Measurements from ENCODE around the gene PRSS3.
"Not testable (repeated sequence)": the region's sequence is repeated elsewhere in the genome, so short reads cannot be mapped to it uniquely, and the experiment has no call there.

PRSS3 gene

DNA sequence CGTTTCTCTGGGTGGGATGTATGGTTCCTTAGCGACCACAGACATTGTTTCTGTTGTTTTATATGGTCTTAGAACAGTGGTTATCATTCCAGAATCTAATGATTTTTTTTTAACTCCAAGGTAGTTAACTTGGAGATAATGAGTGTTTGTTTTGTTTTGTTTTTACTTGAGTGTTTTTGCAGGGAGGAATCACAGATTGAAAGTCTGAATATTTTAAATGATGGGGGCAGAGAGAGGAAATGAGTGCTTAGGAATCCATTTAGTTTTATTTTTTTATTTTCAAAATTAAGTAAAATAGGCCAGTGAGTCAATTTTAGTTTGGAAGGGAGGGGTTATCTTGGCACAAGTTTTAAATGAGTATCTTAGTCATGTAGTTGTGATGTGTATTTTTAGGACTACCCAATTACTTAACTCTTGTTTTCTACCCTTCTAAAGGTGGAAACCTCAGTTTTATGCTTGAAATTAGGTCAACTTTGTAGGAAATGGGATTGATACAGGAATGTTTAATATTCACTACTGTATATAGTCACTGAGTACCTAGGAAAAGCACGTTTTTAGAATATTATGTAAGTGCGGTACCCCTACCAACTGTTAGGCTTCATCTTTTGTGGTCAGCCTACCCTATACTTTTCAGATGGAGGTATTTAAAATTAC lies 23.6 kb downstream of the PRSS3 start:
- peak; percentile 13 for DNase-seq

DNA sequence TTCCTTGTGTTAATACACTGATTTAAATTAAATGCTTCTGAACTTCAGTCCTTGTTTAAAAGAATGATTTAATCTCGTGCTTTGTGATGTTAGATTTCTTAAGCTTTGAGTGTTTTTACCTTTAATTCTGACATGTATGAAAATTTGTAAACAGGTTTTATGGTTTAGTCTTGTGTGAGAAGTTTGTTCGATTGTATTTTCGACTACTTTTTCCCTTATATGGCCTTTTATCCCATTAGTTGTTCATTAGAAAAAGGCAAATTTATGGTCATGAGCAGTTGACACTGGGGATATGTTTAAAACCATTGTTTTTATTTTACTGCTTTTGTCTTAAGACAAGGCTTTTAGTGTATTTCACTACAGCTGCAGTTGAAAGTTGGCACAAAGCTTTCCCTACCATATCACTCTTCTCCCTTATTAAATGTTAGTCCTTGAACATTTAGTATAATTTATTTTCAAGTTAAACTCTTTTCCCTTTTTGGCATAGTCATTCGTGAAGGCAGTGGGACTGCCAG lies 24.9 kb downstream of the PRSS3 start:
- no peak for DNase-seq

DNA sequence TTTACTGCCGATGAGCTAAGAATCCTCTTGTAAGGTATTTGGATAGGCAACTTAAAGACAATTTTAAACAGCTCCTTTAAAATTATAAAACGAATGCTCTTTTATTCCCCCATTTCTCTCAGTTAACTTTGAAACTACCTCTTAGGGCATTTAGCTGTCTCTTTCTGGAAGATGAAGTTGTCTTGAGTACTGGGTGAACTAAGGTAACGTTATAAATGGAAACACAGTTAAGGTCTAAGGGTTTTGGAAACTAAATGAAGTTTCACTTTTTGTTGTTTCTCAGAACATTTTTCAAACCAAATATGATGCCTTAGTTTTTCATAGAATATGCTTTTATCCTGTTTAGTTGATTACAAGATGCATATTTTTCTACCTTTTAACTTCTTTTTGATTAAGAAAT lies 28.4 kb downstream of the PRSS3 start:
- no peak for DNase-seq

DNA sequence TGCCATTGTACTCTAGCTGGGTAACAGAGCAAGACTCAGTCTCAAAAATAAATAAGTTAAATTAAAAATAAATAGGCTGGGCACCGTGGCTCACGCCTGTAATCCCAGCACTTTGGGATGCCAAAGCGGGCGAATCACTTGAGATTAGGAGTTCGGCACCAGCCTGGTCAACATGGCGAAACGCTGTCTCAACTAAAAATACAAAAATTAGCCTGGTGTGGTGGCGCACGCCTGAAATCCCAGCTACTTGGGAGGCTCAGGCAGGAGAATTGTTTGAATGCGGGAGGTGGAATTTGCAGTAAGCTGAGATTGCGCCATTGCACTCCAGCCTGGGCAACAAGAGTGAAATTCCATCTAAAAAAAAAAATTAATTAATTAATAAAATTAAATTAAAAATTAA lies 31.9 kb downstream of the PRSS3 start:
- DNase-seq = not testable (repeated sequence)

DNA sequence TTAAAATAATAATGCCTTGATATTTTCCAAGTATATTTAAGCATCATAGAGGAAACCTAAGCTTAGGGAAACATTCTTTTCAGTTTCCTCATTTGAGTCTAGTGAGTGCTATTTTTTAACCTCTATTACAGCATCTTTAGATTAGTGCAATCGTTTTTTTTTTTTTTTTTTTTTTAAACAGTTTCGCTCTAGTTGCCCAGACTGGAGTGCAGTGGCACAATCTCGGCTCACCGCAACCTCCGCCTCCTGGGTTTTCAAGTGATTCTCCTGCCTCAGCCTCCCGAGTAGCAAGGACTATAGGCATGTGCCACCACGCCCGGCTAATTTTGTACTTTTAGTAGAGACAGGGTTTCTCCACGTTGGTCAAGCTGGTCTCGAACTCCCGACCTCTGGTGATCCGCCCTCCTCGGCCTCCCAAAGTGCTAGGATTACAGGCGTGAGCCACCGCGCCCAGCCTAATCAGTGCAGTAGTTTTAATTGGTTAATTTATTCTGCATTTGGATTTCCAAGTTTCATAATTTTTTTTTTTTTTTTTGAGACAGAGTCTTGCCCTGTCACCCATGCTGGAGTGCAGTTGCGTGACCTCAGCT lies 34.4 kb downstream of the PRSS3 start:
- not testable (repeated sequence) for DNase-seq

DNA sequence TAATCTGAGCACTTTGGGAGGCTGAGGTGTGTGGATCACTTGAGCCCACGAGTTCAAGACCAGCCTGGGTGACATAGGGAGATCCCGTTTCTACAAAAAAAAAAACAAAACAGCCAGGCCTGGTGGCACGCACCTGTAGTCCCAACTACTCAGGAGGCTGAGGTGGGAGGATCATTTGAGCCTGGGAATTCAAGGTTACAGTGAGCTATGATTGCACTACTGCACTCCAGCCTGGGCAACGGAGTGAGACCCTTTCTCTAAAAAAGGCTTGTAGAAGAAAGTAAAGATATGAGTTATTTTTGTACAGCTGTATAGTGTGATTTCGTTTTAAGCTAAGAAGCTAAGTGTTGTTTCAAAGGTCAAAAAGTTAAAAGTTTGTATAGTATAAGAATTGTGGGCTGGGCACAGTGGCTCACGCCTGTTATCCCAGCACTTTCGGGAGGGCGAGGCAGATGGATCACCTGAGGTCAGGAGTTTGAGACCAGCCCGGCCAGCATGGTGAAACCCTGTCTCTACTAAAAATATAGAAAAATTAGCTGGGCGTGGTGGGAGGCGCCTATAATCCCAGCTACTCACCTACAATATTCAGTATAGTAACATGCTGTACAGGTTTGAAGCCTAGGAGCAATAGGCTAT lies 40.4 kb downstream of the PRSS3 start:
- no peak for DNase-seq

DNA sequence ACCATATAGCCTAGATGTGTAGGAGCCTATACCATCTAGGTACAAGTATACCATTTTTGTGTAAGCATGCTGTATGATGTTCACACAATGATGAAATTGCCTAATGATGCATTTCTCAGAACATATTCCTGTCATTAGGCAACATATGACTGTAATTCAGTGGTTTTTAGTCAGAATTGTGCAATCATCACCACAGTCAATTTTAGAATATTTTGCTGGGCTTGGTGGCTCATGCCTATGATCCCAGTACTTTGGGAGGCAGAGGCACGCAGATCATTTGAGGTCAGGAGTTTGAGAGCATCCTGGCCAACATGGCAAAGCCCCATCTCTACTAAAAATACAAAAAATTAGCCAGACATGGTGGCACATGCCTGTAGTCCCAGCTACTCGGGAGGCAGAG lies 40.9 kb downstream of the PRSS3 start:
- DNase-seq = not testable (repeated sequence)

DNA sequence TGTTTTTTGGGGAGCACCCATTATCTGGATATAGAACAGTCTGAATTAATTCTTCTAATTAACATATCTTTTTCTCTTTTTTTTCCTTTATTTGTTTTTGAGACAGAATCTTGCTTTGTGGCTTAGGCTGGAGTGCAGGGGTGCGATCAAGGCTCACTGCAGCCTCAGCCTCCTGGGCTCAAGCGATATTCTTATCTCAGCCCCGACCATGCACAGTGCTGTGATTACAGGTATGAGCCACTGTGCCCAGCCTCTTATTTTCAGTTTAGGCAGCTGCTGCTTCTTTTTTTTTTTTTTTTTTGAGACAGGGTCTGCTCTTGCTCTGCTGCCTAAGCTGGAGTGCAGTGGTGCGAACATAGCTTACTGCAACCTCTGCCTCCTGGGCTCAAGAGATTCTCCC lies 41.8 kb downstream of the PRSS3 start:
- DNase-seq = peak; percentile 51

DNA sequence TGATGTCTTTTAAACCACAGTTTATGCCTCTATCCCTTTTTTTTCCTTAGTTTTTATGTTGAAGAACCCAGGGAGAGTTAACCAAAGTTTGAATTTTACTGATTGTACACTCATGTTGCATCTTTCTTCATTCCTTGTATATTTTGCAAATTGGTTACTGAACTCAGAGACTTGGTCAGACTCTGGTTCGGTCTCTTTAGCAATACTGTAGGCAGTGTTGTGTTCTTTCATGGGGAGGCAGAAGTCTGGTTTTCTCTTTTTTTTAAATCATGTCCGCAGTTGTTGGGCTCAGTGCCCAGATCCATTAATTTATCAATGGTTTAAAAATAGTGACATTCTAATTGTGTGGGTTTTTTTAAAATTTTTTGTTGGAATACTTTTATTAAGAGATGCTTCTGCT lies 45.0 kb downstream of the PRSS3 start:
- no peak for DNase-seq

DNA sequence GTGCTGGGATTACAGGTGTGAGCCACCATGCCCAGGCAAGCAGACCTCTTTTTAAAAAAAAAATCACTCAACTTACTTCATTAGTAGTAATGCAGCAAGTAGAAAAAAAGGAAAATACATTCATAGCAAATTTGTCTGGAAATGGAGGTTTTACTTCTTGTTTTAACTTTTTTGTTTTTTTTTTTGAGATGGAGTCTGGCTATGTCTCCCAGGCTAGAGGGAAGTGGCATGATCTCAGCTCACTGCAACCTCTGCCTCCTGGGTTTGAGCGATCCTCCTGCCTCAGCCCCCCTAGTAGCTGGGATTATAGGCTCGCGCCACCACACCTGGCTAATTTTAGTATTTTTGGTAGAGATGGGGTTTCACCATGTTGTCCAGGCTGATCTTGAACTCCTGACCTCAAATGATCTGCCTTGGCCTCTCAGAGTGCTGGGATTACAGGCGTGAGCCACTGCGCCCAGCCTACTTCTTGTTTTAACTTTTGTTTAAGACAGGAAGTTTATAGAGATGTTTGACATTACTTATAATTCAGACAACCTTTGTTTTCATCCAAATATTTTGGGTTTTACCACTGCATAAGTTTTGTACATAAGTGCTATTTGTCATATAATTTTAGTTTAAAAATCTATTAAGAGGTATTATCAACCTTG lies 48.1 kb downstream of the PRSS3 start:
- DNase-seq = no peak

DNA sequence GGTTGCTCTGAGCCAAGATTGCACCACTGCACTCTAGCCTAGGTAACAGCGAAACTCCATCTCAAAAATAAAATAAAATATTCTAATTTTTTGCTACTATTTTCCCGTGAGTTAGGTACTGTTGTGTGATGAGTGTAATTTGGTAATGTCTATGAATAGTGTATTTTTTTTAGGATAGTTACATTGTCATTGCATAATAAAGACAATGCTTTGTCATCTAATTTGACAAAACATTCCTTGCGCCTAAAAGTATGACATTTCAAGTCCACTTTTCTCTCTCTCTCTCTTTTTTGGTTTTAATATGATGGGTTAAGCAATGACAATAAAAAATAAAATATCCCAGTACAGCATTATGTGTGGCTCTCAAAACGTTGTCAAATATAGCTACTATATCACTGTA lies 50.9 kb downstream of the PRSS3 start:
- DNase-seq = no peak

DNA sequence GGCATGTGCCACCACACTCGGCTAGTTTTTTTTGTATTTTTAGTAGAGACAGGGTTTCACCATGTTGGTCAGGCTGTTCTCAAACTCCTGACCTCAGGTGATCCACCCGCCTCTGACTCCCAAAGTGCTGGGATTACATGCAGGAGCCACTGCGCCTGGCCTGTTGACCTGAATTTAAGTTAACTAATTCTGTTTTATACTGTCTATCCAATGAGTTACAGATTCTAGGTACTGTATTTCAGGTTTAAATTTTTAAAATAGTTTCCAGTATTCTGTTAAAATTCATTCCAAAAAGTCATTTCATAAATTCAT lies 52.5 kb downstream of the PRSS3 start:
- DNase-seq = not testable (repeated sequence)
